Spleen (tissue), 11 donors: ENCODE results near the gene PPP1R12C. TPM values are rescaled to one million over a fixed set of nuclear protein-coding genes. Genes with fewer than 3 reads are reported as not detected.
A peak's percentile ranks its signal among the peaks of the same experiment; 100 is the strongest.

Experiments used
- DNase-seq: peaks from one replicate; pipeline ENCODE4 v3.0.0-alpha.2; 2020
- H3K27ac ChIP-seq, 8 donors: fragments of 200-600 bp; sonication (generic) in 7 of 8; 1 replicate in 4 of 8; 2 replicates in 4 of 8; pipeline versions ENCODE4 v1.5.0 to v1.8.0; 2016 to 2021; ENCODE audit warnings: inconsistent platforms in 4 of 8, mild to moderate bottlenecking in 4 of 8, moderate library complexity in 1 of 8
- H3K27me3 ChIP-seq, 7 donors: fragments of 200-600 bp; sonication (generic) in 6 of 7; replicated peaks in 1 of 7; 1 replicate in 4 of 7; 2 replicates in 3 of 7; pipeline versions ENCODE4 v1.5.0 to v1.8.0; 2016 to 2021; ENCODE audit warnings: inconsistent platforms in 3 of 7, mild to moderate bottlenecking in 1 of 7
- H3K36me3 ChIP-seq, 6 donors: fragments of 200-600 bp; sonication (generic) in 5 of 6; 1 replicate in 4 of 6; 2 replicates in 2 of 6; pipeline versions ENCODE4 v1.5.0 to v1.8.0; 2016 to 2021; ENCODE audit warnings: inconsistent platforms in 2 of 6
- H3K4me1 ChIP-seq, 6 donors: fragments of 200-600 bp; sonication (generic) in 5 of 6; 1 replicate in 3 of 6; 2 replicates in 3 of 6; pipeline versions ENCODE4 v1.5.0 to v1.8.0; 2016 to 2021; ENCODE audit warnings: inconsistent platforms in 3 of 6
- H3K4me3 ChIP-seq, 8 donors: fragments of 200-600 bp; sonication (generic) in 7 of 8; 1 replicate in 4 of 8; 2 replicates in 4 of 8; pipeline versions ENCODE4 v1.5.0 to v1.8.0; 2016 to 2021; ENCODE audit warnings: inconsistent platforms in 4 of 8, mild to moderate bottlenecking in 4 of 8, moderate library complexity in 2 of 8
- H3K9me3 ChIP-seq, 8 donors: fragments of 200-600 bp; sonication (generic) in 7 of 8; 1 replicate in 4 of 8; 2 replicates in 4 of 8; pipeline versions ENCODE4 v1.5.0 to v1.8.0; 2016 to 2021; ENCODE audit warnings: inconsistent platforms in 4 of 8
- CTCF ChIP-seq, 11 experiments: fragments of 200-600 bp in 7 of 11; fragments of 450-650 bp in 4 of 11; sonication (generic) in 4 of 11; IDR thresholded peaks in 8 of 11; conservative IDR thresholded peaks in 3 of 11; 1 replicate in 7 of 11; 2 replicates in 4 of 11; pipeline versions ENCODE4 v1.4.0 to v1.8.0; 2016 to 2021; ENCODE audit warnings: antibody characterized with exemption in 11 of 11, inconsistent platforms in 4 of 11, mild to moderate bottlenecking in 1 of 11
- POLR2A ChIP-seq, 3 donors: fragments of 450-650 bp; IDR thresholded peaks; one replicate each; pipeline ENCODE4 v1.5.1; 2017; ENCODE audit warnings: antibody characterized with exemption in 3 of 3, mild to moderate bottlenecking in 1 of 3
- POLR2AphosphoS5 ChIP-seq, 3 donors: sonication (generic); formaldehyde crosslinking; IDR thresholded peaks; one replicate each; pipeline ENCODE4 v1.5.1; 2017; ENCODE audit warnings: antibody characterized with exemption in 3 of 3
- WGBS, 5 donors: extraction: QIAGEN DNeasy Blood & Tissue Kit in 3 of 5; methylation state at CpG; one replicate each; pipeline versions ENCODE4 v1.1.5 to v1.1.7; 2013 to 2018; 5-methylcytosine and 5-hydroxymethylcytosine counted together
- intact Hi-C: fragments of 100-400 bp; cut with DNase I; formaldehyde crosslinking; loops from one replicate; pipeline ENCODE4 v1.15.0; 2023; ENCODE audit warnings: low total_unique reads
- polyA plus RNA-seq, 3 donors: library from polyadenylated mRNA; stranded (reverse); fragments of 200-250 nt; gene quantifications; one replicate each; pipeline ENCODE4 v1.2.1, GENCODE V29; 2013
- total RNA-seq, 7 donors: library from RNA; depleted of rRNA in 3 of 7; stranded (reverse); fragments of >200 nt in 3 of 7; fragmentation: NEBNext Ultra II Directional in 4 of 7; extraction: Animal tissue kit (Norgen Biotek cat#: 25700) in 4 of 7; gene quantifications; one replicate each; pipeline versions ENCODE4 v1.1.0 to v1.2.1, GENCODE V29; 2016 to 2021
- donor health status: healthy with polysubstance abuse.
- donor health status: DM: no; HTN: no; CAD: no; lungs with moderate emphysema.
- donor health status: DM: no; HTN: no; CAD: no.
- donor health status: Bipolar disorder and iron deficiency.
- donor health status: healthy.
- donor health status: DM: no; HTN: no; CAD: no.
- donor health status: DM: yes; HTN: yes; CAD: no.

The PPP1R12C gene
- total and polyA plus RNA-seq, 10 donors, result 88.2 to 292 (median 151) TPM

- H3K36me3 ChIP-seq, result peaks cover 4 to 77% (median 67%) of the 10 kb centered on the region in 6 donors
- intact Hi-C loops, result no loop called here
- DNase-seq, result no peak
- H3K4me3 ChIP-seq, result no peak overlapping the region
- H3K27ac ChIP-seq, result no peak overlapping the region
- WGBS, 5 donors, result 96 to 98% (median 97%) methylated on average over 9 of the region's 9 CpGs
- peaks cover 0 to 5% (median 0%) of the 10 kb centered on the region in 8 donors for H3K9me3 ChIP-seq
- peaks cover 2 to 20% (median 10%) of the 10 kb centered on the region in 6 donors for H3K4me1 ChIP-seq
- H3K27me3 ChIP-seq, result no peaks in the 10 kb centered on the region
- TF ChIP-seq CTCF (IDR thresholded peaks at IDR 0.05 in 8 of 11, conservative IDR thresholded peaks at IDR 0.05 in 3 of 11) (no peak), POLR2A (IDR thresholded peaks at IDR 0.05) (no peak), POLR2AphosphoS5 (IDR thresholded peaks at IDR 0.05) (no peak)
These were observed 60.6 kb downstream of the PPP1R12C start for GRCh38 chr19:55056827-55057226.

- Histone ChIP-seq H3K27ac (no peak overlapping the region), H3K4me1 (no peaks in the 10 kb centered on the region), H3K9me3 (peaks cover 0 to 5% (median 0%) of the 10 kb centered on the region in 8 donors), H3K36me3 (peaks cover 4 to 100% (median 84%) of the 10 kb centered on the region in 6 donors), H3K27me3 (no peaks in the 10 kb centered on the region), H3K4me3 (no peak overlapping the region)
- 81 to 99% (median 92%) methylated on average over 7 of the region's 7 CpGs for WGBS, 5 donors
- no peak for DNase-seq
- intact Hi-C loops, result no loop called here
- no peak for TF ChIP-seq POLR2AphosphoS5 (IDR thresholded peaks at IDR 0.05)
- no peak for TF ChIP-seq CTCF (IDR thresholded peaks at IDR 0.05 in 8 of 11, conservative IDR thresholded peaks at IDR 0.05 in 3 of 11)
- TF ChIP-seq POLR2A (IDR thresholded peaks at IDR 0.05), result no peak
These were observed 63.7 kb downstream of the PPP1R12C start for GRCh38 chr19:55053735-55054134.

- H3K4me1 ChIP-seq, result no peaks in the 10 kb centered on the region
- 93 to 97% (median 96%) methylated on average over 25 of the region's 25 CpGs for WGBS, 5 donors
- intact Hi-C loops, result no loop called here
- no peaks in the 10 kb centered on the region for H3K9me3 ChIP-seq
- DNase-seq, result no peak
- H3K27ac ChIP-seq, result no peak overlapping the region
- TF ChIP-seq CTCF (IDR thresholded peaks at IDR 0.05 in 8 of 11, conservative IDR thresholded peaks at IDR 0.05 in 3 of 11), result no peak
- TF ChIP-seq POLR2A (IDR thresholded peaks at IDR 0.05), result no peak
- TF ChIP-seq POLR2AphosphoS5 (IDR thresholded peaks at IDR 0.05), result no peak
- no peaks in the 10 kb centered on the region for H3K27me3 ChIP-seq
- peaks cover 2 to 100% (median 85%) of the 10 kb centered on the region in 6 donors for H3K36me3 ChIP-seq
- H3K4me3 ChIP-seq, result no peak overlapping the region
These were observed 66.5 kb downstream of the PPP1R12C start for GRCh38 chr19:55050749-55051532.

- no peak for DNase-seq
- 95 to 99% (median 96%) methylated on average over 15 of the region's 15 CpGs for WGBS, 5 donors
- TF ChIP-seq POLR2AphosphoS5 (IDR thresholded peaks at IDR 0.05) (peak in 1 of 3 donors; percentile 7), CTCF (IDR thresholded peaks at IDR 0.05 in 8 of 11, conservative IDR thresholded peaks at IDR 0.05 in 3 of 11) (no peak)
- Histone ChIP-seq H3K9me3 (no peaks in the 10 kb centered on the region), H3K4me3 (no peak overlapping the region), H3K27ac (no peak overlapping the region), H3K36me3 (peaks cover 3 to 100% (median 79%) of the 10 kb centered on the region in 6 donors), H3K27me3 (no peaks in the 10 kb centered on the region), H3K4me1 (no peaks in the 10 kb centered on the region)
- intact Hi-C loops, result no loop called here
These were observed 69.0 kb downstream of the PPP1R12C start for GRCh38 chr19:55048446-55048845.
